OCI-M1 (cell line): ENCODE results near the gene CENPS.
A peak's percentile ranks its signal among the peaks of the same experiment; 100 is the strongest.
"Not testable (repeated sequence)": the region's sequence is repeated elsewhere in the genome, so short reads cannot be mapped to it uniquely, and the experiment has no call there.

Experiments
- DNase-seq: peaks from one replicate; lab custom pipeline; 2025; lab: John Stamatoyannopoulos, UW

CENPS gene

GRCh38 chr1:10451287-10451686 lies 21.1 kb downstream of the CENPS start:
- no peak for DNase-seq

GRCh38 chr1:10456048-10456447 lies 25.8 kb downstream of the CENPS start:
- no peak for DNase-seq

GRCh38 chr1:10456661-10457060 lies 26.4 kb downstream of the CENPS start:
- no peak for DNase-seq

- peak; percentile 35 for DNase-seq
These were observed 27.2 kb downstream of the CENPS start for GRCh38 chr1:10457462-10457861.

- DNase-seq = no peak
These were observed 27.6 kb downstream of the CENPS start for GRCh38 chr1:10457875-10458274.

- DNase-seq = peak; percentile 75
These were observed 29.0 kb downstream of the CENPS start for GRCh38 chr1:10459184-10459583.

- DNase-seq = no peak
These were observed 36.8 kb downstream of the CENPS start for GRCh38 chr1:10467078-10467477.

- no peak for DNase-seq
These were observed 39.8 kb downstream of the CENPS start for GRCh38 chr1:10470043-10470442.

- peak; percentile 39 for DNase-seq
These were observed 41.4 kb downstream of the CENPS start for GRCh38 chr1:10471411-10472219.

- DNase-seq = peak; percentile 98
These were observed 42.2 kb downstream of the CENPS start, which contains the start of gene DFFA for GRCh38 chr1:10472220-10473144. Gene DFFA, minus strand, starts transcription at chr1:10472529. Its CDS starts 71 bp downstream, at chr1:10472458.

- DNase-seq = no peak
These were observed 43.0 kb downstream of the CENPS start for GRCh38 chr1:10473145-10473765.

- DNase-seq = not testable (repeated sequence)
These were observed 44.0 kb downstream of the CENPS start for GRCh38 chr1:10474309-10474612.

- DNase-seq = peak; percentile 95
These were observed 44.6 kb downstream of the CENPS start, which contains the start of gene PEX14 for GRCh38 chr1:10474613-10475507. Gene PEX14, plus strand, starts transcription at chr1:10474950. Its CDS starts 17 bp downstream, at chr1:10474967.

GRCh38 chr1:10475510-10475909 lies 45.3 kb downstream of the CENPS start:
- peak; percentile 44 for DNase-seq

GRCh38 chr1:10479296-10479695 lies 49.1 kb downstream of the CENPS start:
- no peak for DNase-seq

- no peak for DNase-seq
These were observed 50.4 kb downstream of the CENPS start for GRCh38 chr1:10480614-10481013.

GRCh38 chr1:10484521-10484920 lies 54.3 kb downstream of the CENPS start:
- DNase-seq = no peak

GRCh38 chr1:10489291-10490055 lies 59.2 kb downstream of the CENPS start:
- no peak for DNase-seq

- no peak for DNase-seq
These were observed 60.2 kb downstream of the CENPS start for GRCh38 chr1:10490286-10490970.
